GM10266 (cell line): Measurements from ENCODE around the gene TMEM187.

Source experiments
- DNase-seq: peaks from one replicate; pipeline ENCODE4 v3.0.0; 2012; ENCODE audit errors: extremely low spot score
- TF ChIP-seq, protein P1 (sequence below): IDR thresholded peaks from 2 replicates; pipeline ENCODE4 v1.5.1; 2012; ENCODE audit warnings: mild to moderate bottlenecking, low read depth; ENCODE audit not compliant: control insufficient read depth, insufficient read depth; ENCODE audit errors: missing control alignments

TMEM187 gene

DNA sequence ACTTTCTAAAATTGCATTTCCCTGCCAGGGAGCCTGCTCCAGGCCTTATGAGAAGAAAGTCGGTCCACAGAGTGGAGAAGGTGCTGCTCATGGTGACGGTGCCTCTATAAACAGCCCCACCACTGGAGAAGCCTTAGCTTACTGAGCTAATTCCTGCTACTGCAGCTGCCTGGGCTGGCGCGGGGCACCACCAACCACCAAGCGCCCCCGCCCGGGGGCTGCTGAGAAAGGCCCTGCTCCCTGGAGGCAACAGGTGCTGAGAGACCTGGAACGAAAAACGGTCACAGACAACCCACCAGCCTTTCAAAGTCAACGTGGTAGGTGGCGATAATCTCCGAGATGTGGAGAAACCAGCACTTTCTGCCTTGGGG is 3.8 kb upstream of the TMEM187 start:
- TF ChIP-seq, protein P1, sequence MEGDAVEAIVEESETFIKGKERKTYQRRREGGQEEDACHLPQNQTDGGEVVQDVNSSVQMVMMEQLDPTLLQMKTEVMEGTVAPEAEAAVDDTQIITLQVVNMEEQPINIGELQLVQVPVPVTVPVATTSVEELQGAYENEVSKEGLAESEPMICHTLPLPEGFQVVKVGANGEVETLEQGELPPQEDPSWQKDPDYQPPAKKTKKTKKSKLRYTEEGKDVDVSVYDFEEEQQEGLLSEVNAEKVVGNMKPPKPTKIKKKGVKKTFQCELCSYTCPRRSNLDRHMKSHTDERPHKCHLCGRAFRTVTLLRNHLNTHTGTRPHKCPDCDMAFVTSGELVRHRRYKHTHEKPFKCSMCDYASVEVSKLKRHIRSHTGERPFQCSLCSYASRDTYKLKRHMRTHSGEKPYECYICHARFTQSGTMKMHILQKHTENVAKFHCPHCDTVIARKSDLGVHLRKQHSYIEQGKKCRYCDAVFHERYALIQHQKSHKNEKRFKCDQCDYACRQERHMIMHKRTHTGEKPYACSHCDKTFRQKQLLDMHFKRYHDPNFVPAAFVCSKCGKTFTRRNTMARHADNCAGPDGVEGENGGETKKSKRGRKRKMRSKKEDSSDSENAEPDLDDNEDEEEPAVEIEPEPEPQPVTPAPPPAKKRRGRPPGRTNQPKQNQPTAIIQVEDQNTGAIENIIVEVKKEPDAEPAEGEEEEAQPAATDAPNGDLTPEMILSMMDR, result peak; percentile 38
- no peak for DNase-seq

DNA sequence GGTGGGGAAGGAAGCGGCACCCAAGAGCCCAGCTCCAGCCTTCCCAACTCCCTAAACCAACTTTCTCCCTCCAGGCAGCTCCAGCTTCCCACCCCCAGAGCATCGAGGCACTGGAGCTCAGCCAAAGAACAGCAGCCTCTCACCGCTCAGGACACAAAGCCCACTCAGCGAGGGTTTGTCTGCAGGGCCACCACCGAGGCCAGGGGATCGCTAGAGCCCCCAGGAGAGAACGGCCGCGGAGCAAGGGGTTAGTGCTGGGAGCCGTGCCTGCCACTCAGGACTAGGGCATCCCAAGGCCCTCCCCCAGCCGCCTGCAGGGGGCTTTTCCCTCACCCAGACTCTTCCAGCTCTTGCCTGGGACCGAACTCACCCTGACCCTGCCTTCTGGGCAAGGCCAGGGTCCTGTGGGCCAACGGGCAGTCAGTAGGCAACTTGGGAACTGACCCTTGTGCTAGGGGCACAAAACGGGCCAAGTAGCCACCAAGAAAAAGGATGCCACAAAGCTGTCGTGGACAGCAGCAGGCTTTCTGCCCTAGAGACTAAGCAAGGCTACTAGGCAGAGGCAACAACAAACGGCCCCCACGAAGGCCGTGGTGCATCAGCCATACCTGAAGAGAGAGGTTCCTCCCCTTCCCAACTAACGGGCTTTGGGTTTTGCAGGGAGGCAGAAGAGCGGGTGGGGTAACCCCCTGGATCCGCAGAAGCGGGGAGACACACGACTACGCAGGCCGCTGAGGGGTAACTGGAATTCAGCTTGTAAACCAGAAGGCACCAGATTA is 3.2 kb upstream of the TMEM187 start:
- TF ChIP-seq, protein P1, result no peak
- DNase-seq, result no peak

DNA sequence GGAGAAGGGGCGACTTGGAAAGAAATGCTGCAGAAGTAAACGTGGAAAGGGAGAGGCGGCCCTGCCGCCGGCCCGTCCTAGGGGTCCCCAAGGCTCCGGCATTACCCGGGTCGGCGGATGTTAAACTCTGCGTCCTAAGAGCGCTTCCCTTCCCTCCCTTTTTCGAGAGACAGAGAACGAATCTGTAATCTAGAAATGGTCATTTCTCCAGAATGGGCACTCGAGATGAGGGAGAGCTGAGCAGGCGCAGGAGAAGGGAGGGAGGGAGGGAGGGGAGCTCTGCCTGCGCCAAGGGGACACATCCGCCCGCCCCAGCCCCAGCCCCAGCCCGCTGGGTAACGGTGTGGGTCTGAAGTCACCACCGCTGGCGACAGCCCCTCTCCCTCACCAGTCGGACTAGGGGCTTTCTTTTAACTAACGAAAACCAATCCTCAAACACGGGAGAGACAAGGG is 2.6 kb upstream of the TMEM187 start:
- no peak for DNase-seq
- TF ChIP-seq, protein P1, result no peak

DNA sequence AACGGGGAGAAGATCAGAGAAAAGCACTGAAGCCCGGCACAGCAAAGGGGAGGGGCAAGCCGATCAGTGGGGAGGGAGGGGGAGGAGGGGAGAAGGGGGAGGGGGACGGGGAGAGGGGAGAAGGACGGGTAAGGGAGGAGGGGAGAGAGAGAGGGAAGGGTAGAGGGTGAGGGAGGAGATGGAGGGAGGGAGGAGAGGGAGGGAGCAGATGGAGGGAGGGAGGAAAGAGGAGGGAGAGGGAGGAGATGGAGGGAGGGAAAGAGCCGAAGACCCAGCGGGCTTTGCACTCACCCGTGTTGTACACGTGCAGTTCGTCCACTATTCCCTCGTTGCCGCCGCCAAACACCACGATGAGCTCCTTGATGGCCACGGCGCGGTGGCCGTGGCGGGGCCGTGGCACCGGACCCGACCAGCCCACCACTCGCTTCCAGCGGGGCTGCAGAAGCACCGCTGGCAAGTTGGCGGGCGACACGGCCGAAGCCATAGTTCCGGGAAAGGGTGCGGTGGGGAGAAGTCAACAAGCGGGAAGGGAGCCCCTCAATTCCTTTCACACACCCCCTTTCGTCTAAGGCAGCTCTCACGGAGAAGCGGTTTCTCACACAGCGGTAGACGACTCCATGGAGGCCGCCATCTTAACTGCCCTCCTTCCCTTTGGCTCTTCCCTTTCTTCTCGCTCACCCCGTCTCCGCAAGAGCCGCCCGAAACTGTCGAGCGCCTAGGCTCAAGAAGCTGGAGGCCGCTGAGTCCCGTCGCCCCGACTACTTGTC is 2.0 kb upstream of the TMEM187 start:
- TF ChIP-seq, protein P1, result no peak
- DNase-seq, result no peak

DNA sequence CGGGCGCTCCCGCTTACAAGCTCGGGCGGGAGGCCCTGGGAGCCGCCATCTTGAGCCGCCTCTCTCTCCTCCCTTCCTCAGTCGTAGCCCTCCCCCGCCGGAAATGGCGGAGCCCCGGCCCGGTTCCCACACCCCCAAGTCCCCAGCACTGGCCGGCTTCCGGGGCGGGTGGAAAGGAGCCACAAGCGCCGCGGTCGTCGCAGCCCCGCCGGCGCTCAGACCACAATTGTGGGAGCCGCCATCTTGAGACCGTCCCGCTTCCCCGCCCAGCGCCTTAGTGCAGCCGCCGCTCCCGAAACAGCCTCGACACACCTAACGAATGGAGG is 1.5 kb upstream of the TMEM187 start:
- TF ChIP-seq, protein P1, result no peak
- peak; percentile 89 for DNase-seq

DNA sequence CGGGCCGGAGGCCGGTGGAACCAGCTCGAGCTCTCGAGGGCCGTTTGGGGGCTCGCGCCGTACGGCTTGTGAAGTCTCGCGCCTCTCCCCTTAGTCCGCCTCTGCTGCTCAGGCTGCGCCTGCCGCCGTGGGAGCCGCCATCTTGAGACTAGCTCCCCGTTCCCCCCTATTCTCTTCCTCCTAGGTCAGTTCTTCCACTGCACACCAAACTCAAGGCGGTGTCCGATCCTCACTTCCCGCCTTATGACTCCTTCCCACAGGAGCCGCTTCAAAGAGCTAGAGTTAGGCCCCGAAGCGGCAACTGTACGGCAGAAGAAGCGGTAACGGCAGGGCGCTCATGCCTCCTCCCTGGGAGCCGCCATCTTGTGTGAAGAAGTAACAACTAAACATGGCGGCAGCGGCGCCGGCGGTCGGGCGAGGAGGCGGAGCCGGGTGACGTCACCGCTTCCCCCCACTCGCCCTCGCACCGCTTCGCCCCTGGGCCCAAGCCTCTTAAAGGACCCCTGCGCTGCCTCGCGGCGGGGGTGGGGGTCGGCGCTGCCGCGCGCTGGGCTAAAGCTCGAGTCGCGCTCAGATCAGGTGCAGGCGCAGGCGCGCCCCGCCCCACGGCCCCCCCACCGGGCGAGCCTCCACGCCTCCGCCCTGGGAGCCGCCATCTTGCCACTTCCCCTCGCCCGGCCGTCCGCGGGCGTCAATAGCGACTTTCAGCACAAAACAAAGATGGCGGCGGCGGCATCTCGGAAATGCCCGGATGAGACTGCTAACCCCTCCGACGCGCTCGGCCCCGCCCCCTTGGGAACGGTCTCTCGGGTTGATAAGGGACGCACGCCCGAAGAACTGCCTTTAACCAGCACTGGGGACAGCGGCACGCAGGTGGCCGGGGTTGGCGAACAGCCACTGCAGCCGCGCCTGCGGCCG is 845 bp upstream of the TMEM187 start, which contains the start of gene HCFC1:
HCFC1 (minus strand) TSS at position 369 of the 918 bp plus-strand sequence. CDS start 978 bp downstream, outside the sequence.
- peak; percentile 81 for DNase-seq
- TF ChIP-seq, protein P1, result no peak
